Measurements from ENCODE around the gene HNRNPA1L2.
"Not testable (repeated sequence)": the region's sequence is repeated elsewhere in the genome, so short reads cannot be mapped to it uniquely, and the experiment has no call there.

HNRNPA1L2 gene

DNA sequence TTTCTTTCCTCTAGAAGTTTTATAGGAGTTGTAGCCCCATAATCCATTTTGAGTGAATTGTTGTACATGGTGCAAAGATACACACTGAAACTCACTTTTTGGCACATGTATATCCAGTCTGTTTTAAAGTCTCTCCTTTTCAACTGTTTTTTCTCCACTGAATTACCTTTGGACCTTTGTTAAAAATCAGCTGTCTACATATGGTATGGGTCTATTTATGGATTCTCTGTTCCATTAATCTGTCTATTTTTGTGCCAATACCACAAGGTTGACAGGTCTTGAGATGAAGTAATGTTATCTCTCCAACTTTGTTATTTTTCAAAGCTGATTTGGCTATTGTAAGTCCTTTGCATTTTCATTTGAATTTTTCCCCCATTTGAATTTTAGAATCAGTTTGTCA lies 4.7 kb downstream of the HNRNPA1L2 start:
- DNase-seq (ENCODE audit: low spot score): no peak

DNA sequence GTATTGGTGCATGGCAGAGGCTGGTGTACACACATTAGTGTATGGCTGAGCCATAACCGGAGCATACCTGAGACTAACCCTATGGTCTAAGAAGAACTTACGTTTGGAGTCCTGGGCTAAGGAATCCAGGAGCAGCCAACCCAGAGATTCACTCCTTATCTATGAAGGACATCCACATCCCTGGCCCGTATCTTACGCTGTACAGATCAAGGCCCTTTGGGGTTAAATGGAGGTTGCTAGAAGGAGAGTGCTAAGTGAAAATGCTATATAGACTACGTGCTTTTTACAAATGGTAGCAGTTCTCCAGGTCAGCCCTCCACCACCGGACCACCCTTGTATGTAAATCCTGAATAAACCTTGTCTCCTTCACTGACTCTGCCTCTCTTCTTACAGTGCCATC lies 8.5 kb downstream of the HNRNPA1L2 start:
- DNase-seq (ENCODE audit: low spot score): no peak

DNA sequence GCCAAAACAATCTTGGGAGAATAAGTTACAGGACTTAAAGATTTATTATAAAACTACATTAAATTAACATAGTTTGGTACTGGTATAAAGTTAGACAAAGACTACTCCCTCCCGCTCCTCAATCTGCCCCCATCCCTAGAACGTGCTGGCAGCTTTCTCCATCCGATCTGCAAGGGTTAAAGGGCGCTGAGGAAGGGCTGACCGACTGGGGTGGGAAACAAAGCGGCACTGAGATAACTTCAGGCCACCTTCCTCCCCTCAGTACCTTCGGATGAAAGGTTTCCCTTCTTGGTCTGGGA lies 9.6 kb downstream of the HNRNPA1L2 start:
- no peak for DNase-seq (ENCODE audit: low spot score)

DNA sequence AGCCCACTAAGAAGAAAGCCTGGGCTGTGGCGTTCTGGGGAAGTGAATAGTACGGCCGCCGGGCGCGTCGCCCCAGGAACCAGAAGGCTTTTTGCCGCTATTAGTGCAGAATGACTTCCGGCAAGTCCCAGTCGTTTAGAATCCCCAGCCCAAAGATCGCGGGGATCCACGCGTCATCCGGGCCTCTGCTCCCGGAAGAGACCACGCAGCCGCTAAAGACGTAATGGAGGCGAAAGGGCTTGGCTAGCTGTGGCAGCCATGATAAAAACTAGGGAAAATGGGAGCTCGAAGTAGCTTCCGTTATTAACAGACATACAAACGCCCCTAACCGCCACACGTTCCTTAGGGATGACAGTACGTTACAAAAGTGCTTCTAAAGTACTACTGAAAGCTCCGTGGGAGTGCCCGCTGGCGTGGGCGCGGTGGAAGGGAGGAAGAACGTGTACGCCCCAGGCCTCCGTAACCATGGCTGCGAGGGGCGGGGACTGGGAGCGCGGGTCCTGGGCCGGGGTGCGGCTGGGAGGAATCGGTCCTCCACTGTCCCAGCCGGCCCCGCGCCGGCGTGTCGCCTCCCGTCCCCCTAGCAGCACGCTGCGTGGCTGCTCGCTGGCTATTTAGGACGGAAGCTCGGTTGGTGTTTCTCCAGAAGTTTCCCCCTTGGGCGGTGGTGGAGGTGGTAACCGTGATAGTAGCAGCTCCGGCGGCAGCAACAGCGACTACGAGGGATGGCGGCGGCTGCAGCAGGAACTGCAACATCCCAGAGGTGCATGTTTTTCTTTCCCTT lies 10.2 kb downstream of the HNRNPA1L2 start, which contains the start of gene SUGT1:
Gene SUGT1, plus strand, starts transcription at position 641 of the 784 bp plus-strand sequence. Its CDS starts 85 bp downstream, at position 726.
- peak; percentile 98 for DNase-seq (ENCODE audit: low spot score)

DNA sequence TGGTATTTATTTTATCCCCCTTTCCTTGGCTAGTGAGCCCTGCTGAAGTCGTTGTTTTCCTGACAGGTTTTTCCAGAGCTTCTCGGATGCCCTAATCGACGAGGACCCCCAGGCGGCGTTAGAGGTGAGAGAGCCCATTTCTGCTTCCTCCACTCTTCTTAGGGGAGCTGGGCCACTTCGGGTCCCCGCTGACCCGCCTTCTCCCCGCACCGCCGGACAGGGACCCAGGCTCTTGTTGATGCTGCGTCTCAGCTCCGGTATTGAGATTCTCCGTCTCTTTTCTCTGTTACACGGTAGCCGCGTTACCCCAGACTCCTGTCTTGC lies 10.7 kb downstream of the HNRNPA1L2 start:
- DNase-seq (ENCODE audit: low spot score): no peak

DNA sequence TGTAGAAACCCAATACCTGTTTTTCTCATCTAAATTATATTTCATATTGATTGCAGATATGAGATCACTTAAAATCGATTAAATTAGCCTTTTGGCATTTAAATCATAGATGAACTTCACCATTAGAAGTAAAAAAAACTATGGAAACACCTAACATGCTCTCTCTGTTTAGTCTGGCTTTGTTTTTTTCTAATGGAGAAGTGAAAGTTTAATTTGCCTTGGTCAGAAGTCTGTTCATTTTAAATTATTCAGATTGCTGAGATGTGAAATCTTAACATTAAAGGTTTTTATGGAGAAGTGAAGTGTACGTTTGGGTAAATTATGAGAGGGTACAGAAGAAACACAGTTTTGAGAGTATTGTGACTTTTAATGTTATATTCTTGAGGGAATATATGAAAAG lies 17.1 kb downstream of the HNRNPA1L2 start:
- DNase-seq (ENCODE audit: low spot score): no peak

DNA sequence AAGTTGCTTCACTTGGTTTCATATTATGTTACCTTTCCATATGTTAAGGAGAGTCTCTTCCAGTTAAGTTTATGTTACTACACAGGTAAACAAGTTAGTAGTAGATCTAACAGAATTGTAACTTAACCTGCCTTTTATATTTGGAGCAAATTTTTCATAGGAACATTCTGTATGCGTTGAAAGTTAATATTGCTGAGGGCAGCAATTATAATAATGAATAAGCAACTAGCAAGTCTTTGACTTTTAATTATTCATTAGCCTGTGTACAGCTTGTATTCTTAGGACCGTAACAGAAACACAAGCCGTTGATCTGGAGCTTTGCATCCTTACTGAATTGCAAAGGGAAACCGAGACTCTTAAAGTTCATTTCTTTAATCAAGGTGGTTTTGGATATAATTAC lies 22.0 kb downstream of the HNRNPA1L2 start:
- no peak for DNase-seq (ENCODE audit: low spot score)

DNA sequence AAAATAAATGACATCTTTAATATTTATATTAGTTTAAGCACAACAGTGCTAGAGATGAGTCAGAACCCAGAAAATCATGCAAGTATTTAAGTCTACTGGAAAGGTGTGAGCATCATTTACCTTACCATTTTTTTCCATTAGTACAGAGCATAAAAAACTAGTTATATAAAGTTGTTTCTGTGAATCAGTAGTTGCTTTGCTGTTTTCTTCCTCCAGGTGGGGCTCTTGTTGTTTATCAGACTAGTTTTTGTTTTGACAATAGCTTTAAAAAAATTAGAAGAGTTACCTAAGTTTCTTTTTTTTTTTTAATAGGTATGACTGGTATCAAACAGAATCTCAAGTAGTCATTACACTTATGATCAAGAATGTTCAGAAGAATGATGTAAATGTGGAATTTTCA lies 23.1 kb downstream of the HNRNPA1L2 start:
- DNase-seq (ENCODE audit: low spot score): no peak

DNA sequence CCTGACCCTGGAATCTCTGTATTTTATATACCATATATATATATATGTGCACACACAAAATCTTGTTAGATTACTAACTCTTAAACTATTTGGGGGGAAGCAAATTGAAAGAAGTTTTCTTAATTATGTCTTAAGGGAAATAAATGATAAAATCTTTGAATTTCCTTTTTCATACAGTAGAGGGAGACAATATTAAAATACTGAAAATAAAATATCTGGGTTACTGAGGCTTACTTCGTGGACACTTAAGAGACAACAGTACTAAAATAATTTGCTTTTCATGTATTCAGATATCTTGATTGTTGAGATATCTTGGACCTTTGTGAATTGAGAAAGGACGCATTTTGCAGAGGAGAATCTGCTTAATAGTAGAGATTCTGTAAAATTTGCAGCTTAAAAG lies 27.4 kb downstream of the HNRNPA1L2 start:
- DNase-seq (ENCODE audit: low spot score): no peak

DNA sequence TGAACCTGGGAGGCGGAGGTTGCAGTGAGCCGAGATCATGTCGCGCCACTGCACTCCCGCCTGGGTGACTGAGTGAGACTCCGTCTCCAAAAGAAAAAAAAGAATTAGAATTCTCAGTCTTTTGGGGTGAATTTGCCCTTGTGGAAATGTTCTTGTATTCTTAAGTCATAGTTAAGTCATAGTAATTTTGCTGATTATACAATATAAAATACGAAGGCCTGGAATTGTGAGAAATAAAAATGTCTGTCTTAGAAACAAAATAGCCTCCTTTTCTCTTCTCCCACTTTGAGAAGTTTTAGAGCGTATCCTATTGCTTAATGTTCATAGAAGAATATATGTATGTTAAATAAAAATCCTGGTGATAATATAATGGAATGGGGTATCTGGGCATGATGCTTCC lies 28.5 kb downstream of the HNRNPA1L2 start:
- DNase-seq (ENCODE audit: low spot score): no peak

DNA sequence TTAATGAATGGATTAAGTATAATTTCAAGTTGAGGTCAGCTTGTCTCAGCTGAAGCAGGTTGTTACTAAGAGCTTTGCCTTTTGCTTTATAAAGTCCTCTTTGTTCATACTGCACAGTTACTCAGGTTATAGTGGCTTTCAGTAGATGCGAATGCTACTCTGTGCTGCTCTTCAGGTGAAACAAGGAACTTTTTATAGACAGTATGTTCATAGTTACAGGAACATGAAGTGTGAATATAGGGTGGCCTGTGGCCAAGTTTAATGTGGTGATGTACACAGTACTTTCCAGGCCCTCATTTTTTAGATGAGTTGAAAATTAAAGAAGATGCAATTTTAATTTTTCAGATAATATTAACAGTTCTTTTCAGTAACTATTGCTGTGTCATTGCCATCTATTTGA lies 31.2 kb downstream of the HNRNPA1L2 start:
- no peak for DNase-seq (ENCODE audit: low spot score)

DNA sequence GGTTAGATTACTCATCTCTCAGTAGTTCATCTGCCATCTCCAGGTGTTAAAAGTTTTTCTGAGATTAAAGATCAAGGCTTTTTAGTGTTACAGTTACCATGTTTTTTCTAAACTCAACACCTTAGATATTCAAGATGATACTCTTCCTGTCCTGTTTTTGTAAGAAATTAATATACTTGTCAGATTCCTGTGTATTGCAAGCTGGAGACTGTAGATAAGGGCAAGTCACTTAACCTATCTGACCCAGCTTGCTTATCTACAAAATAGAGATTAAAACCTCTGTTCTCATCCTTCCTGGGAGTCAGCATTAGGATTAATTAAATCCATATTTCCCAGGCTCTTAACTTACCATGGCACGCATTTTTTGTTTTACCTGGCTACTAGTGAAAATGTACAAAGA lies 35.6 kb downstream of the HNRNPA1L2 start:
- no peak for DNase-seq (ENCODE audit: low spot score)

DNA sequence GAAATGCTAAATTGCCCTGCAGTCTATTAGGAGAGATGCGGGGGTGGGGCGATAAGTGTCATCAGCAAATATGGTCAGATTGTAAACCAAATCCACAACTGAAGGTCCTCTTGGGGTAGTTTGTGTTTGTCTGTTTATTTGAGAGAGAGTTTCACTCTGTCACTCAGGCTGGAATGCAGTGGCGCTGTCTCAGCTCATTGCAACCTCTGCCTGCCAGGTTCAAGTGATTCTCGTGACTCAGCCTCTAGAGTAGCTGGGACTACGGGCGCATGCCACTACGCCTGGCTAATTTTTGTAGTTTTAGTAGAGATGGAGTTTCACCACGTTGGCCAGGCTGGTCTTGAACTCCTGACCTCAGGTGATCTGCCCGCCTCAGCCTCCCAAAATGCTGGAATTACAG lies 43.6 kb downstream of the HNRNPA1L2 start:
- not testable (repeated sequence) for DNase-seq (ENCODE audit: low spot score)

DNA sequence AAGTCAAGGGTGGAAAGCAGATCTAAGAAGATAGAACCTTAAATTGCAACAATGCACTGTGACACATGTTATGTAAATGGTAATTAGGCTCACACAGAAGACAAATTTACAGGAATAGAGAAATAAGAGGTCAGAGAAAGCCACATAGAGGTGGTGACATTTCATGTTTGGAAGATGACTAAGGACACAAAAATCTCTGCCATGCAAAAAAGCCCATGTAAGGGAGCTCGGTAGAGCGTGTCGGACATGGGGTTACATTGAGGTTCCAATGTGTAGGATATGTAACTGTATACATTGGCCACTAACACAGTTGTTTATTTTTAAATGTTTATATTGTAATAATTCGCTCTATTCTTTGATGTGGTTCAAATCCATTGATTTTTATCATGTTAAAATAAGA lies 44.1 kb downstream of the HNRNPA1L2 start:
- no peak for DNase-seq (ENCODE audit: low spot score)

Data from Ammon's horn (tissue), 1 donor.